PFSK-1 (cell line): ENCODE measurements around the gene GNAI3.

ENCODE experiments used
- FOXP2 ChIP-seq: optimal IDR thresholded peaks from 2 replicates; pipeline ENCODE3; 2011; ENCODE audit warnings: borderline replicate concordance, control low read depth, inconsistent platforms; ENCODE audit not compliant: insufficient read depth; ENCODE audit errors: extremely low read length, extremely low read depth
- POLR2AphosphoS5 ChIP-seq: IDR thresholded peaks from 2 replicates; pipeline ENCODE4 v1.6.1; 2012; ENCODE audit warnings: low read depth, mild to moderate bottlenecking, control low read depth, low read length, moderate library complexity
- SIN3A ChIP-seq: IDR thresholded peaks from 2 replicates; pipeline ENCODE4 v1.6.1; 2012; ENCODE audit warnings: mild to moderate bottlenecking, low read length, moderate library complexity, borderline replicate concordance; ENCODE audit not compliant: insufficient read depth
- TAF1 ChIP-seq: IDR thresholded peaks from 2 replicates; pipeline ENCODE4 v1.6.1; 2012; ENCODE audit warnings: low read length, control low read depth, borderline replicate concordance; ENCODE audit not compliant: insufficient read depth
- TF ChIP-seq, protein P1 (sequence below), 2 experiments: IDR thresholded peaks; 2 replicates each; pipeline versions ENCODE4 v1.6.1 to v1.8.0; 2011 to 2012; ENCODE audit warnings: low read depth in 2 of 2, low read length in 2 of 2, control low read depth in 1 of 2, inconsistent platforms in 1 of 2, mild to moderate bottlenecking in 1 of 2, moderate library complexity in 1 of 2; ENCODE audit not compliant: insufficient read depth in 1 of 2

GNAI3 gene

DNA sequence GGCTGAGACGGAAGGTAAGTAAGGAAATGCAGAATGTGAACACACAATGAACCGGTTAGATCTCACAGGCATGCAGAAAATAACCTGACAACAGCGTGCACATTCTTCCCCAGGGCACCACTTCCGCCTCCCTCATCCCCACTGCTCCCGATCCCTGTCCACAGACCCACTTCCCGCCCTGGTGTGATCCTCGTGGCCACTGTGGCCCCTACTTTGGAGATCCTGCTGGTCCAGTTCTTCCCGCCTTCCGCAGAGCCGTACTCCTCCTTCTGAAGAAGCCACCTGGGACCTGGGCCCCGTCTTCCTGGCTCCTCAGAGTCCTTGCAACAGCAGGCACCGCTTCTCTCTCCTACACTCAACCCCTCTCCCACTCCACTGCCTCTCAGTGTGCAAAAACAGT, 106.1 kb downstream of the GNAI3 start:
- no peak for TF ChIP-seq FOXP2
- no peak for TF ChIP-seq POLR2AphosphoS5
- no peak for TF ChIP-seq SIN3A
- no peak for TF ChIP-seq TAF1
- TF ChIP-seq, protein P1, sequence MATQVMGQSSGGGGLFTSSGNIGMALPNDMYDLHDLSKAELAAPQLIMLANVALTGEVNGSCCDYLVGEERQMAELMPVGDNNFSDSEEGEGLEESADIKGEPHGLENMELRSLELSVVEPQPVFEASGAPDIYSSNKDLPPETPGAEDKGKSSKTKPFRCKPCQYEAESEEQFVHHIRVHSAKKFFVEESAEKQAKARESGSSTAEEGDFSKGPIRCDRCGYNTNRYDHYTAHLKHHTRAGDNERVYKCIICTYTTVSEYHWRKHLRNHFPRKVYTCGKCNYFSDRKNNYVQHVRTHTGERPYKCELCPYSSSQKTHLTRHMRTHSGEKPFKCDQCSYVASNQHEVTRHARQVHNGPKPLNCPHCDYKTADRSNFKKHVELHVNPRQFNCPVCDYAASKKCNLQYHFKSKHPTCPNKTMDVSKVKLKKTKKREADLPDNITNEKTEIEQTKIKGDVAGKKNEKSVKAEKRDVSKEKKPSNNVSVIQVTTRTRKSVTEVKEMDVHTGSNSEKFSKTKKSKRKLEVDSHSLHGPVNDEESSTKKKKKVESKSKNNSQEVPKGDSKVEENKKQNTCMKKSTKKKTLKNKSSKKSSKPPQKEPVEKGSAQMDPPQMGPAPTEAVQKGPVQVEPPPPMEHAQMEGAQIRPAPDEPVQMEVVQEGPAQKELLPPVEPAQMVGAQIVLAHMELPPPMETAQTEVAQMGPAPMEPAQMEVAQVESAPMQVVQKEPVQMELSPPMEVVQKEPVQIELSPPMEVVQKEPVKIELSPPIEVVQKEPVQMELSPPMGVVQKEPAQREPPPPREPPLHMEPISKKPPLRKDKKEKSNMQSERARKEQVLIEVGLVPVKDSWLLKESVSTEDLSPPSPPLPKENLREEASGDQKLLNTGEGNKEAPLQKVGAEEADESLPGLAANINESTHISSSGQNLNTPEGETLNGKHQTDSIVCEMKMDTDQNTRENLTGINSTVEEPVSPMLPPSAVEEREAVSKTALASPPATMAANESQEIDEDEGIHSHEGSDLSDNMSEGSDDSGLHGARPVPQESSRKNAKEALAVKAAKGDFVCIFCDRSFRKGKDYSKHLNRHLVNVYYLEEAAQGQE (IDR thresholded peaks at IDR 0.05; ENCODE audit: insufficient read depth in 1 of 2, low read depth in 2 of 2, low read length in 2 of 2): no peak

DNA sequence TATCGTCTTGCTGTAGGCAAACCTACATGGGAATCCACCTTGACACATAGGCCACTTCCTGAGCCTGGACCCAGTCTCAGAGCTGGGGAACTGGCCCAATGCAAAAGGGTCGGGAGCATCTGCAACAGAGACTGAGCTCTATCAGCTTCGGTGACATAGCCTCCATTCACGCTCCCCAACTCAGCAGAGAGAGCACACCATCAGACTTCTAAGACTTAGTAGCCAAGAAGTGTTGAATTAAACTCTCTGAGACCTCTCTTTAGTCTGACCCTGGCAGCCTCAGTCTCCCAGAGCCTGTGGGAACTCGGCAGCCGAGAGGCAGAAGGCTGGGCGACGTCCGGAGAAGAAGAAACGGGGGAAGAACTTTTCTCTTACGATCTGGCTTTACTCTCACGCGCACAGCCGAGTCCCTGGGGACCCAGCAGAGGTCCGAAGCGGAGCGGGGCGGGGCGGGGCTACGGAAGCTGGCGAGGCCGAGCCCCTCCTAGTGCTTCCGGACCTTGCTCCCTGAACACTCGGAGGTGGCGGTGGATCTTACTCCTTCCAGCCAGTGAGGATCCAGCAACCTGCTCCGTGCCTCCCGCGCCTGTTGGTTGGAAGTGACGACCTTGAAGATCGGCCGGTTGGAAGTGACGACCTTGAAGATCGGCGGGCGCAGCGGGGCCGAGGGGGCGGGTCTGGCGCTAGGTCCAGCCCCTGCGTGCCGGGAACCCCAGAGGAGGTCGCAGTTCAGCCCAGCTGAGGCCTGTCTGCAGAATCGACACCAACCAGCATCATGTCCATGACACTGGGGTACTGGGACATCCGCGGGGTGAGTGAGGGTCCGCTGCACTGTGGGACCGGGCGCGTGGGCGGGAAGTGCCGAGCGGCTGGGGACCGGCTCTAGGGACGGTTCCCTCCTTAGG, 107.5 kb downstream of the GNAI3 start, which contains the start of gene GSTM4:
GSTM4 (plus strand) TSS at position 485 of the 905 bp plus-strand sequence; CDS start at position 776, 291 bp downstream.
- TF ChIP-seq POLR2AphosphoS5 (no peak), SIN3A (no peak), FOXP2 (no peak), TAF1 (no peak)
- TF ChIP-seq, protein P1 (IDR thresholded peaks at IDR 0.05; ENCODE audit: insufficient read depth in 1 of 2, low read depth in 2 of 2, low read length in 2 of 2): no peak

DNA sequence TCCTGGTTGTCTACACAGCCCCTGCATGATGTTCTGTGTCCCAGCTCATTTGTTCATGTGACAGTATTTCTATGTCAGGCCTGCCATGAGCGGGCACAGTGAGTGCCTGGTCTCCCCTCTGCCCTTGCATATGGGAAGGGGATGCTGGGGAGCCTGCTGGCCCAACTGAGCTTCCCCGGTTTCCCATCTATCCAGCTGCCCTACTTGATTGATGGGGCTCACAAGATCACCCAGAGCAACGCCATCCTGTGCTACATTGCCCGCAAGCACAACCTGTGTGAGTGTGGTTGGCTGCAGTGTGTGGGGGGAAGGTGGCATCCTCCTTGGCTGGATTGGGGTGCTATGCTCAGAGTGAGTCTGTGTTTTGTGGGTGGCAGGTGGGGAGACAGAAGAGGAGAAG, 109.0 kb downstream of the GNAI3 start:
- TF ChIP-seq FOXP2: no peak

DNA sequence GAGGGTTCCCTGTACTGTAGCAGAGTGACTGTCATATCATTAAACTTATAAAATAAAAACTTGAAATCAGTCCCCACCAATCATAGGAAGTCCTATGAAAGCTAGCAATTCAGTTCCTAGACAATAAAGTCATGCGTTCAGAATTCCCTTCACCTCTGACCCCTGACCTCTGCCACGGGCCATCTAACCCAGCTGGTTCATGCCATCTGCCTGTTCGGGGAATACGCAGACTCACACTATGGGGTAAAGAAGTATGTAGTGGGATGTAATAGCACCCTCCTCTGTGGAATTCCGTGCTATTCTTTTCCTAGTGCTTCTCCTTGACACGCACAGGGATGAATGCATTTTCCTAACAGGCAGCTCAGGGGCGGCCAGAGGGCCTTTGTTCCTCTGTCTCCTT, 109.6 kb downstream of the GNAI3 start:
- TF ChIP-seq FOXP2 (no peak), SIN3A (no peak), POLR2AphosphoS5 (no peak), TAF1 (no peak)
- TF ChIP-seq, protein P1 (IDR thresholded peaks at IDR 0.05; ENCODE audit: insufficient read depth in 1 of 2, low read depth in 2 of 2, low read length in 2 of 2): no peak

DNA sequence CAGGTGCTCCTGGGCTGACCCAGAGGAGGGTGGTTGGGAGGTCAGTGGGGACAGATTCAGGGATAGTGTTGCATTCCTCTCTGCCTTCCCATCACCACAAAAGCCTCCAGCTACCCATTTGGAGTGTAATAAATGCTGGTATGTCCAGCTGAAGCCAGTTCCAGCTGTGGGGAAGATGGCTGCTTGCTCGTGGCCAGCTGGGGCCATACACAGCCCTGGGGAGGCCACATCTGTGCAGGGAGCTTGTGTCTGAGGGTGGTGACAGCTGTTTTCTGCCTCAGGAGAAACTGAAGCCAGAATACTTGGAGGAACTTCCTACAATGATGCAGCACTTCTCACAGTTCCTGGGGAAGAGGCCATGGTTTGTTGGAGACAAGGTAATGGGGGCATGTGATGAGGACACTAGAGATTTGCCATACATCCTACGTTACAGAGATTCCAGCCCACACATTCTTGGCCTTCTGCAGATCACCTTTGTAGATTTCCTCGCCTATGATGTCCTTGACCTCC, 110.2 kb downstream of the GNAI3 start:
- TF ChIP-seq TAF1 (no peak), POLR2AphosphoS5 (no peak), FOXP2 (no peak), SIN3A (no peak)
- TF ChIP-seq, protein P1 (IDR thresholded peaks at IDR 0.05; ENCODE audit: insufficient read depth in 1 of 2, low read depth in 2 of 2, low read length in 2 of 2): no peak
